Fibroblast of skin of back (primary cell): ENCODE measurements around the gene H19.

Experiments
- DNase-seq: peaks from one replicate; pipeline ENCODE4 v3.0.0-alpha.2; 2013

The H19 gene

DNA sequence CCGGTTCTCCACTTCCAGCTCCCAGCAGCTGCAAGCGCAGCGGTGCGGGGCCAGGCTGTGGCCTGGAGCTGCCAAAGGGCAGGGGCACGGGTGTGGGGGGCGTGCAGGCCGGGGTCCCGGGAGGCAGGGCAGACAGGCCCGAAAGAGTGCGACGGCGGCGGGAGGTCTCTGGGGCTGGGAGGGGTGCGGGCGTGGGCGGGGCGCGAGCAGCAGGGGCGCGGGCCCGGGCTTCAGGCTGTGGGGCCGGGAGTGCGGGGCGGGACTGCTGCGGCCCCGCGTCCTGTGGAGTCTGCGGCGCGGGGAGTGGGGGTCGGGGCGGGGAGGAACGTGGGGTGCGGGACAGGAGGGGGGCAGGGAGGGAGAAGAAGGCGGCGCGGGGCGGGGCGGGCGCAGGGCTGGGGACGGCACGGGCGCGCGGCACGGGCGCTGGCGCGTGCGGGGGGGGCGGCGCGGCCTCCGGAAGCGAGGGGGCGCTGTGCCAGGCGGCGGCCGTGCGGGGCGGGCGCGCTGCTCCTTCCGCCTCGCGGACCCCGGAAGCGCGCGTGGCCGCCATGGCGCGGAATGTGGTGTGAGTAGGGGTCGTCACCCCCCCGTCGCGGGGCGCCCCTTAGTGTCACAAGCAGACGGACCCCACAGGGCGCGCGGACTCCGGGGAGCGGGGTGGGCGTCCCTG is 50.7 kb downstream of the H19 start, which contains the start of gene MRPL23:
MRPL23 (plus strand) TSS at position 521 of the 673 bp plus-strand sequence; CDS start at position 552, 31 bp downstream.
- DNase-seq = no peak
